C4-2B (cell line): ENCODE measurements around the gene TULP3.

Source experiments
- H3K27ac ChIP-seq: fragments of 450-650 bp; 2 replicates; pipeline ENCODE4 v1.5.1; 2017
- ZFX ChIP-seq: fragments of 450-650 bp; IDR thresholded peaks from 2 replicates; pipeline ENCODE4 v1.6.1; 2017
- TF ChIP-seq, protein P1 (sequence below): fragments of 450-650 bp; conservative IDR thresholded peaks from 2 replicates; pipeline ENCODE4 v1.5.1; 2017; ENCODE audit warnings: mild to moderate bottlenecking

TULP3 gene

DNA sequence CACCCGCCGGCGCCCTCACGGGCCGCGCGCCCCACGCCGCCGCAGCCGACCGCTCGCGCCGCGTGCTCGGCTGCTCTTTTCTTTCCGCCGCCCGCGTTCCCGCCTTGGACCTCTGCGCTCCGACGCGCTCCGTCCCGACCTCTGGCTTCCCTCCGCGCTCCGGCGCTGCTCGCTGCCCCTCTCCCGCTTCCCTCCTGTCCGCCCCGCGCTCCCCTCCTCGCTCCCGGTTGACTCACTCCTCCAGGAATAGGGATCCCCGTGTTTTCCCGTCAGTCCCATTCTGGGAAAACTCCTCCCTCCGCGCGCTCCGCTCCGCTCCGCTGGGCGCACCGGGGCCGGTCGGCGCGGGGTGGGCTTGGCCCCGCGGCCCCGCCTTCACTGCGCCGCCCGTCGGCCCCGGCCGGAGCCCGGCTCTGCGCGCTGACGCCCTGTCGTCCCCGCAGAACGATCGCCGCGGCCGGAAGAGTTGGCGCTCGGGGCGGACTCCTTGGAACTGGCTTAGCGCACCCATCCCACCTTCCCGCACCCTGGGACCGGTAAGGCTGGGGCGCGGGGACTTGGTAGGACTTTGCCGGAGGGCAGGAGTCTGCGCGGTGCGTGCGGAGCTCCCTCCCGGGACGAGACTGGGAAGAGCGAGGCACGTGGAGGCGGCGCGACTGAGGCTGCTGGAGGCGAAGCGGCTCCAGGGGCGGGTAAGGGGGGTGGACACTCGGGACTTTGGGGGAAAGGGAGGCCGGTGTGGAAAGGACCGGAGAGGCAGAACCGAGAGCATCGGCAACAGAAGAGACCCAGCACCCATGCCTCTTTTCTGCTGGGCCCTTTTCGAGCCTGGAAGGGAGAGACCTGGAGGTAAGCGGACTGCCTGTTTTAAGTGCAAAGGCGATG is 69.1 kb downstream of the TULP3 start:
- peak; percentile 50; the same call in 1 of the 2 replicates for TF ChIP-seq ZFX
- TF ChIP-seq, protein P1, sequence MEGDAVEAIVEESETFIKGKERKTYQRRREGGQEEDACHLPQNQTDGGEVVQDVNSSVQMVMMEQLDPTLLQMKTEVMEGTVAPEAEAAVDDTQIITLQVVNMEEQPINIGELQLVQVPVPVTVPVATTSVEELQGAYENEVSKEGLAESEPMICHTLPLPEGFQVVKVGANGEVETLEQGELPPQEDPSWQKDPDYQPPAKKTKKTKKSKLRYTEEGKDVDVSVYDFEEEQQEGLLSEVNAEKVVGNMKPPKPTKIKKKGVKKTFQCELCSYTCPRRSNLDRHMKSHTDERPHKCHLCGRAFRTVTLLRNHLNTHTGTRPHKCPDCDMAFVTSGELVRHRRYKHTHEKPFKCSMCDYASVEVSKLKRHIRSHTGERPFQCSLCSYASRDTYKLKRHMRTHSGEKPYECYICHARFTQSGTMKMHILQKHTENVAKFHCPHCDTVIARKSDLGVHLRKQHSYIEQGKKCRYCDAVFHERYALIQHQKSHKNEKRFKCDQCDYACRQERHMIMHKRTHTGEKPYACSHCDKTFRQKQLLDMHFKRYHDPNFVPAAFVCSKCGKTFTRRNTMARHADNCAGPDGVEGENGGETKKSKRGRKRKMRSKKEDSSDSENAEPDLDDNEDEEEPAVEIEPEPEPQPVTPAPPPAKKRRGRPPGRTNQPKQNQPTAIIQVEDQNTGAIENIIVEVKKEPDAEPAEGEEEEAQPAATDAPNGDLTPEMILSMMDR: no peak
- H3K27ac ChIP-seq: peak overlapping the region; percentile 90

DNA sequence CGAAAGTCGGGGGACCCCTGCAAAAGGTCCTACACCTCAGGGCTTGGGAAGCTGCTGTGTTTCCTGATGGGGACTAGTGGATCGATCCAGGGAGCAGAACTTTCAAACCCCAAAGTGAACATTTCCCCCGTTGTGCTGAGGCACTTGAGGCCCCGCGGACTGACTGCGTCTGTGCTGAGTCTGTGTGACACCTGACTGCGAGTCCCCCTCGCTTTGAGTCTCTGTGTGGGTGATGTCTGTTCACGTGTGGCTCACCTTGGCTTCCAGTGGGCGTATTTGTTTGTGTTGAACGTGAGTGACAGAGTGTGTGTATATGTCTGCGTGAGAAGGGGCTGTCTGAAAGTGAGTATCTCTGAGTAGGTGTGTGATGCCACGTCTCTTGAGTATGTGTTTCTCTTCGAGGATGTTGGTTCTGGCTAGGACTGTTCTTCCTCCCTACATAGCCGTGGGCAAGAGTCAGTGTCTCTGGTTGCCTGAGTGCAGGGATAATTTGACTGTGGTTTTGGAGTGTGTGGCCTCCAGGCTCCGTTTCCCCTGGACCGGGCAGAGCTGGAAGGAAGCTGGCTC is 69.8 kb downstream of the TULP3 start:
- H3K27ac ChIP-seq: peak overlapping the region; percentile 90
- TF ChIP-seq ZFX: no peak
- TF ChIP-seq, protein P1: no peak

DNA sequence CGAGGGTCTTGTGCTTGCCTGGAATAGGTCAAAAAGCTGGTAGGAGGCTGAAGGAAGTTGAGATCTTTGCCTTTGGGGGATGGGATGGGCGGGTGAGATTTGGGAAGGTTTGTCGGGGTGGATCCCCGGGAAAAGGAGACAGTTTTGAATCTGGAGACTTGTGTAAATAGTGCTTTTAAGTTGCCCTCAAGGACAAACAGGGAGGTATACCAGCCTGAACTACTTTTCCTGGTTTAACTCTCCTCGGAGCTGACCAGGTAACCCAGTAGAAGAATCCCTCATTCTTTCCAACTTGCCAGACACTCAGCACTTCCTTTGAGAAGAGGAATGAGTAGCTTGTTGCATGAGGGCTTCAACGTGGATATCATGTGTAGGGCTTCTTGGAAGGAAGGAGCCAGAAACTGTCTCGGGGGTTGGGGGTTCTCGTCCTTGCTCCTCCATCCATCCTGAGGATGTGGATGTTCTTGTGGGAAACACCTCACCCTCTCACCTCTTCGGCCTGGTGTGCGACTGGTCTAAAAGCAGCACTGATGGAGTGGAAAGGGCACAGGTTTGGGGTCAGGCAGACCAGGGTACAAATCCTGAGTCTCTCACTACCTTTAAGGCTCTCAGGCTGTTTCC is 70.4 kb downstream of the TULP3 start:
- H3K27ac ChIP-seq: peak overlapping the region; percentile 90; the same call in 1 of the 2 replicates
- no peak for TF ChIP-seq ZFX
- TF ChIP-seq, protein P1: no peak

DNA sequence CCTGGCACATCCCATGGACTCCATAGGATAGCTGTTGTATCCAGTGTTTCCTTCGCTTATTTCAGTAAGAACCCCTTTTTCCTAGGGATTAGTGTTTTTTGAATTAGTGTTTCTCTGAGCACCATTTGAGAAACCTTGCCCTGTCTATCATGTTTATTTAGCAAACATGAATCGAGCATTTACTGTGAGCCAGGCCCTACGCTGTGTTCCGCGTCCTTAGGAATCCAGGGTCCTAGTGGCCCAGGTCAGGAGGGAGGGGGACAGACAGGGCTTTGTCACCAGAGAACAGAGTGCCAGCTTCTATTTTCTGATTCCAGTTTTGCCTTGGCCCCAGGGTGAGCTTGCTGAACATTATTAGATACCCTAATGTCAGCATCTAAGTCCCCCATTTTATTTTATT is 71.0 kb downstream of the TULP3 start:
- H3K27ac ChIP-seq: no peak overlapping the region
- no peak for TF ChIP-seq ZFX
- TF ChIP-seq, protein P1: no peak

DNA sequence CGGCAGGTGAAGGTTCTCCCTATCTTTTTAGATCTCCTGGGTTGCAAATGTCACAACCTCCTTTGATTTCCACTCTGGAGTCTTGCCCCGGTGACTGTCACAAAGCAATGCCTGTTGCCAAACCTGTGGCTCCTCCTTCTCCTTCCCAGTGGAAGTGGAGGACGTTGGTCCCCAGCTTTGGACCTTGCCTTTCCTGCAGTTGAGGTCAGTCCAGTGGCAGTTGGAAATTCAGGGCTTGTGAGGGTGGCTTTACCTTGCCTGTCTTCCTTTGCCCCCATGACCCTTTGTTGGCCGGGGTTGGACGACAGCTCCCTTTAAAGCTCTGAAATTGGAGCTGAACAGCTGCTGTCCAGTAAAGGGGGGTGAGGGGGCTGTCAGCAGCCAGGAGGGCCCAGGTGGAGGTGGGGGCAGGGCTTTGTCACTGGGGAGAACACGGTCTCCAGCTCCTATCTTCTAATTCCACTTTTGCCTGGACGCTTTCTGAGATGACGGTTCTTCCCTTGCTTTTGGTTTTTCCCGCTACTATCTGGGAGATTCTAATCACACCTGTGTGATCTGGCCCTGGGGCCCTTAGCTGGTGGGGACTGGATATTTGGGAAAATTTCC is 72.6 kb downstream of the TULP3 start:
- no peak overlapping the region for H3K27ac ChIP-seq
- TF ChIP-seq, protein P1: no peak
- TF ChIP-seq ZFX: no peak

DNA sequence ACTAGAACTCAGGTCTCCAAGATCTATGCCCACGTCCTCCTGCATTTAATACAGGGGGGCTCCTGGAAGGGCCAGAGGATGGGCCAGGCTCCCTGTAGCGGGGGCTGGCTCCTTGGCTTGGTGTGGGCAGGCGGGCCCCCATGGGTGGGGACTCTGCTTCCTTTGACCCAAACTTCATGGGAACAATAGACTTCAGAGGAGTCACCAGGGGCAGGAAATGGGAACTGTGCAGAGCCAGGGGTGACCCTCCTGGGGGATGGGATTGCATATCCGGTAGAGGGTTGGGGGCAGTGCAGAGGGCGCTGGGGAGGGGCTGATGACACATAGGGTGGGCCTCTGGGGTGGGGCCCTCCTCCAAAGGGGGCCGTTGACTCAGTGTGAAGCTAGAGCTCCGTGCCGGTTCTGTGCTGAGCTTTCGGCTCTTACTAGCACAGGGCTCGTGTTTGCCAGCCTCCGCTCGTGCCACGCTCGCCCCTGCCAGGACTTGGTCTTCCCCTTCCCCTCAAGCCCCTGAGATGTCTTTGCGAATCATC is 73.1 kb downstream of the TULP3 start:
- no peak overlapping the region for H3K27ac ChIP-seq

More for the DNA sequence above, 73.1 kb downstream of the TULP3 start:
- no peak for TF ChIP-seq ZFX
- TF ChIP-seq, protein P1: no peak
